ENCODE results near the gene CYREN.
A peak's percentile ranks its signal among the peaks of the same experiment; 100 is the strongest.

Gene CYREN

GRCh38 chr7:135192914-135193536 lies 22.5 kb upstream of the CYREN start:
- no peak overlapping the region for H3K4me3 ChIP-seq (ENCODE audit: low read depth, low read length)
- DNase-seq (ENCODE audit: low read depth, low spot score), result no peak
- no peak for TF ChIP-seq CTCF (IDR thresholded peaks at IDR 0.05; ENCODE audit: low read depth, low read length)
- in situ Hi-C loops (cut with HindIII; ENCODE audit: low sequenced_read_pairs), result no loop called here

- no peak for DNase-seq (ENCODE audit: low read depth, low spot score)
- H3K4me3 ChIP-seq (ENCODE audit: low read depth, low read length), result no peak overlapping the region
- TF ChIP-seq CTCF (IDR thresholded peaks at IDR 0.05; ENCODE audit: low read depth, low read length), result no peak
- in situ Hi-C loops (cut with HindIII; ENCODE audit: low sequenced_read_pairs), result no loop called here
These were observed 20.2 kb upstream of the CYREN start for GRCh38 chr7:135190703-135191102.

- peak; percentile 48 for DNase-seq (ENCODE audit: low read depth, low spot score)
- in situ Hi-C loops (cut with HindIII; ENCODE audit: low sequenced_read_pairs), result no loop called here
These were observed 19.5 kb upstream of the CYREN start for GRCh38 chr7:135189961-135190360.

GRCh38 chr7:135189221-135189662 lies 18.7 kb upstream of the CYREN start:
- in situ Hi-C loops (cut with HindIII; ENCODE audit: low sequenced_read_pairs), result no loop called here
- TF ChIP-seq CTCF (IDR thresholded peaks at IDR 0.05; ENCODE audit: low read depth, low read length), result no peak

More at GRCh38 chr7:135189961-135190360, 19.5 kb upstream of the CYREN start:
- no peak overlapping the region for H3K4me3 ChIP-seq (ENCODE audit: low read depth, low read length)
- no peak for TF ChIP-seq CTCF (IDR thresholded peaks at IDR 0.05; ENCODE audit: low read depth, low read length)

GRCh38 chr7:135188298-135188984 lies 17.9 kb upstream of the CYREN start:
- DNase-seq (ENCODE audit: low read depth, low spot score), result no peak
- no peak overlapping the region for H3K4me3 ChIP-seq (ENCODE audit: low read depth, low read length)
- no peak for TF ChIP-seq CTCF (IDR thresholded peaks at IDR 0.05; ENCODE audit: low read depth, low read length)
- in situ Hi-C loops (cut with HindIII; ENCODE audit: low sequenced_read_pairs), result no loop called here

More at GRCh38 chr7:135189221-135189662, 18.7 kb upstream of the CYREN start:
- DNase-seq (ENCODE audit: low read depth, low spot score), result no peak
- H3K4me3 ChIP-seq (ENCODE audit: low read depth, low read length), result no peak overlapping the region

GRCh38 chr7:135186841-135187253 lies 16.3 kb upstream of the CYREN start:
- no peak for DNase-seq (ENCODE audit: low read depth, low spot score)
- in situ Hi-C loops (cut with HindIII; ENCODE audit: low sequenced_read_pairs), result no loop called here
- H3K4me3 ChIP-seq (ENCODE audit: low read depth, low read length), result no peak overlapping the region
- TF ChIP-seq CTCF (IDR thresholded peaks at IDR 0.05; ENCODE audit: low read depth, low read length), result no peak
